ENCODE results near the gene CAB39L. TPM values are rescaled to one million over a fixed set of nuclear protein-coding genes. Genes with fewer than 3 reads are reported as not detected.

CAB39L gene
- total RNA-seq, 1 experiment from 2014 or later, result 6.6 TPM

- no peak for ATAC-seq
- BruUV-seq (replicated peaks), result no TSS peak
- H3K27ac ChIP-seq (ENCODE audit: low read length), result no peak overlapping the region
- H3K27me3 ChIP-seq (ENCODE audit: control insufficient read depth, insufficient read depth, low read length), result no peaks in the 10 kb centered on the region
- in situ Hi-C loops (cut with HindIII; ENCODE audit: low pct_unique_long_range_greater_than_20kb, low sequenced_read_pairs), result no loop called here
- no peaks in the 10 kb centered on the region for H3K36me3 ChIP-seq (ENCODE audit: control insufficient read depth, insufficient read depth, low read length)
- no peak overlapping the region for H3K4me3 ChIP-seq (ENCODE audit: low read depth in 2 of 2, low read length in 2 of 2)
- POLR2A ChIA-PET, result no interaction called here
- DNase-seq (ENCODE audit: low read depth, low spot score), result no peak
- H3K9me3 ChIP-seq (ENCODE audit: control insufficient read depth, insufficient read depth, low read depth, low read length), result no peaks in the 10 kb centered on the region
- TF ChIP-seq SIN3A (IDR thresholded peaks at IDR 0.05; ENCODE audit: borderline replicate concordance, insufficient read depth, low read depth, low read length) (no peak), POLR2AphosphoS5 (IDR thresholded peaks at IDR 0.05; ENCODE audit: low read depth, low read length) (no peak), TCF7L2 (IDR thresholded peaks at IDR 0.05; ENCODE audit: low read depth, low read length) (no peak), CTCF (IDR thresholded peaks at IDR 0.05) (no peak)
- TF ChIP-seq, protein P1, sequence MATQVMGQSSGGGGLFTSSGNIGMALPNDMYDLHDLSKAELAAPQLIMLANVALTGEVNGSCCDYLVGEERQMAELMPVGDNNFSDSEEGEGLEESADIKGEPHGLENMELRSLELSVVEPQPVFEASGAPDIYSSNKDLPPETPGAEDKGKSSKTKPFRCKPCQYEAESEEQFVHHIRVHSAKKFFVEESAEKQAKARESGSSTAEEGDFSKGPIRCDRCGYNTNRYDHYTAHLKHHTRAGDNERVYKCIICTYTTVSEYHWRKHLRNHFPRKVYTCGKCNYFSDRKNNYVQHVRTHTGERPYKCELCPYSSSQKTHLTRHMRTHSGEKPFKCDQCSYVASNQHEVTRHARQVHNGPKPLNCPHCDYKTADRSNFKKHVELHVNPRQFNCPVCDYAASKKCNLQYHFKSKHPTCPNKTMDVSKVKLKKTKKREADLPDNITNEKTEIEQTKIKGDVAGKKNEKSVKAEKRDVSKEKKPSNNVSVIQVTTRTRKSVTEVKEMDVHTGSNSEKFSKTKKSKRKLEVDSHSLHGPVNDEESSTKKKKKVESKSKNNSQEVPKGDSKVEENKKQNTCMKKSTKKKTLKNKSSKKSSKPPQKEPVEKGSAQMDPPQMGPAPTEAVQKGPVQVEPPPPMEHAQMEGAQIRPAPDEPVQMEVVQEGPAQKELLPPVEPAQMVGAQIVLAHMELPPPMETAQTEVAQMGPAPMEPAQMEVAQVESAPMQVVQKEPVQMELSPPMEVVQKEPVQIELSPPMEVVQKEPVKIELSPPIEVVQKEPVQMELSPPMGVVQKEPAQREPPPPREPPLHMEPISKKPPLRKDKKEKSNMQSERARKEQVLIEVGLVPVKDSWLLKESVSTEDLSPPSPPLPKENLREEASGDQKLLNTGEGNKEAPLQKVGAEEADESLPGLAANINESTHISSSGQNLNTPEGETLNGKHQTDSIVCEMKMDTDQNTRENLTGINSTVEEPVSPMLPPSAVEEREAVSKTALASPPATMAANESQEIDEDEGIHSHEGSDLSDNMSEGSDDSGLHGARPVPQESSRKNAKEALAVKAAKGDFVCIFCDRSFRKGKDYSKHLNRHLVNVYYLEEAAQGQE (IDR thresholded peaks at IDR 0.05; ENCODE audit: insufficient read depth in 1 of 2, low read depth in 2 of 2, low read length in 1 of 2), result no peak
- intact Hi-C loops (cut with micrococcal nuclease; ENCODE audit: unreplicated experiment), result loop anchor here (5.0 kb wide), 1 partner anchor 132 kb away; no protein-coding TSS in a partner anchor
- CTCF ChIA-PET, result no interaction called here
- H3K4me1 ChIP-seq (ENCODE audit: control insufficient read depth, insufficient read depth, low read length), result no peaks in the 10 kb centered on the region
Measured at GRCh38 chr13:49304763-49305700, 138.8 kb downstream of the CAB39L start.

GRCh38 chr13:49304356-49304755 is 139.5 kb downstream of the CAB39L start:
- ATAC-seq (no peak), DNase-seq (ENCODE audit: low read depth, low spot score) (no peak)
- no TSS peak for BruUV-seq (replicated peaks)
- Histone ChIP-seq H3K27ac (ENCODE audit: low read length) (no peak overlapping the region), H3K4me1 (ENCODE audit: control insufficient read depth, insufficient read depth, low read length) (no peaks in the 10 kb centered on the region), H3K4me3 (ENCODE audit: low read depth in 2 of 2, low read length in 2 of 2) (no peak overlapping the region), H3K36me3 (ENCODE audit: control insufficient read depth, insufficient read depth, low read length) (no peaks in the 10 kb centered on the region), H3K27me3 (ENCODE audit: control insufficient read depth, insufficient read depth, low read length) (no peaks in the 10 kb centered on the region), H3K9me3 (ENCODE audit: control insufficient read depth, insufficient read depth, low read depth, low read length) (no peaks in the 10 kb centered on the region)
- ChIA-PET POLR2A (no interaction called here), CTCF (no interaction called here)
- no peak for TF ChIP-seq SIN3A (IDR thresholded peaks at IDR 0.05; ENCODE audit: borderline replicate concordance, insufficient read depth, low read depth, low read length)
- intact Hi-C loops (cut with micrococcal nuclease; ENCODE audit: unreplicated experiment), result loop anchor here (5.0 kb wide), 1 partner anchor 133 kb away; no protein-coding TSS in a partner anchor
- in situ Hi-C loops (cut with HindIII; ENCODE audit: low pct_unique_long_range_greater_than_20kb, low sequenced_read_pairs), result no loop called here

Measured in Panc1 (cell line).